Skeletal muscle tissue (tissue), 4 donors: Measurements from ENCODE around the gene PTP4A2. TPM values are rescaled to one million over a fixed set of nuclear protein-coding genes. Genes with fewer than 3 reads are reported as not detected.

Experiments
- H3K27ac ChIP-seq: one replicate; pipeline ENCODE4 v1.7.0; 2013; ENCODE audit warnings: mild to moderate bottlenecking, low read depth, low read length, inconsistent platforms
- H3K27me3 ChIP-seq, 3 donors: one replicate each; pipeline ENCODE4 v1.7.0; 2013; ENCODE audit warnings: low read length in 3 of 3; ENCODE audit not compliant: control insufficient read depth in 3 of 3, insufficient read depth in 3 of 3
- H3K36me3 ChIP-seq, 3 donors: one replicate each; pipeline ENCODE4 v1.7.0; 2013; ENCODE audit warnings: low read length in 3 of 3; ENCODE audit not compliant: control insufficient read depth in 3 of 3, insufficient read depth in 3 of 3
- H3K4me1 ChIP-seq, 3 donors: one replicate each; pipeline ENCODE4 v1.7.0; 2013; ENCODE audit warnings: low read length in 3 of 3, mild to moderate bottlenecking in 3 of 3; ENCODE audit not compliant: control insufficient read depth in 3 of 3, insufficient read depth in 3 of 3
- H3K4me3 ChIP-seq, 3 donors: one replicate each; pipeline ENCODE4 v1.7.0; 2013; ENCODE audit warnings: low read length in 3 of 3
- H3K9ac ChIP-seq, 3 donors: one replicate each; pipeline ENCODE4 v1.7.0; 2013; ENCODE audit warnings: low read length in 3 of 3, mild to moderate bottlenecking in 3 of 3, moderate library complexity in 2 of 3, low read depth in 1 of 3
- H3K9me3 ChIP-seq, 3 donors: one replicate each; pipeline ENCODE4 v1.7.0; 2013; ENCODE audit warnings: low read length in 3 of 3; ENCODE audit not compliant: control insufficient read depth in 3 of 3
- total RNA-seq: library from RNA; depleted of rRNA; stranded (reverse); fragments of >200 nt; gene quantifications from one replicate; pipeline ENCODE4 v1.2.3, GENCODE V29; 2014
- donor health status: Osteomylitis.

PTP4A2 gene
- total RNA-seq, 1 donor from 2014 or later = 457 TPM

DNA sequence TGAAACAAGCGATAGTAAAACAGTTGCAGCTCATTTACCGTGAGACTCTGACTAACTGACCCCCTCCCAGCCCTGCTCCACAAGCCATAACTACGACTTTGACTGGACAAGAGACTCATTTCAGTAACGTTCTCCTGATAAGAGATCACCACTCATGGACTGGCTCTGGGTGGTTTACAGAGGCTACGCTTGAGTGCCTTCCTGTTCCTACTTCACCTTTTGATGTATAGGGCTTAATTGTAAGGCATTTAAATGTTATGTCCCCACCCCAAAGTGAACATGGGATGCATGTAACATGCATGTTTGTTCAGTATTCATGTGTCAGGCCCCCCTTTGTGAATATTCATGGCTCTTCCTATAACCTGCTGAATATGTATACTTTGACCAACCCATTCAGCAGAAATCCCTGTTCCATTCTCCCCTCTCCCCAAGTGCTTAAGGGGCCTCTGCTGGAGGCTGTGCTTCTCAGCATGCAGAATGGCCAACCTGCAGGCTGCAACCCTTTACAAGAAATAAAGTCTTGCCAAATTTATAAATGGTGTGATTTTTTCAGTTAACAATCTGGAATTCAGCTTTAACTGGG is 71.6 kb downstream of the PTP4A2 start:
- H3K27me3 ChIP-seq = no peaks in the 10 kb centered on the region
- no peaks in the 10 kb centered on the region for H3K4me1 ChIP-seq
- H3K36me3 ChIP-seq = no peaks in the 10 kb centered on the region
- no peaks in the 10 kb centered on the region for H3K9me3 ChIP-seq
- H3K27ac ChIP-seq = no peak overlapping the region
- no peak overlapping the region for H3K9ac ChIP-seq
- no peak overlapping the region for H3K4me3 ChIP-seq

DNA sequence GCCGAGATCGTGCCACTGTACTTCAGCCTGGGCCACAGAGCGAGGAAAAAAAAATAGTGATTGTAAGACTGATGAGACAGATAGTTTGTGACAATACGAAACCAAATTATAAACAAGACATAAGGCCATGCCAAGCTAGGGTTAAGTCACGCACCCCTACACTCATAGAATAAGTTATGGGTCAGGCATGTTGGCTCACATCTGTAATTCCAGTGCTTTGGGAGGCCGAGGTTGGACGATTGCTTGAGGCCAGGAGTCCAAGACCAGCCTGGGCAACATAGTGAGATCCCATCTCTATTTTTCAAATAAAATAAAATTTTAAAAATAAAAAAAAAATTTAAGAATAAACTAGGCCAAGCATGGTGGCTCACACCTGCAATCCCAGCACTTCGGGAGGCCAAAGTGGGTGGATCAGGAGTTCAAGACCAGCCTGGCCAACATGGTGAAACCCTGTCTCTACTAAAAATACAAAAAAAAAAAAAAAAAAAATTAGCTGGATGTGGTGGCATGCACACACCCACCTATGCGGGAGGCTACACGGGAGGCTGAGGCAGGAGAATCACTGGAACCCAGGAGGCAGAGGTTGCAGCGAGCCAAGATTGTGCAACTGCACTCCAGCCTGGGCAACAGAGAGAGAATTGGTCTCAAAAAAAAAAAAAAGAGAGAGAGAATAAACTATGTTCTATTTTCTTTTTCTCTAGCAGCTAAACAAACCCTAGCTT is 72.3 kb downstream of the PTP4A2 start:
- H3K9me3 ChIP-seq = no peaks in the 10 kb centered on the region

DNA sequence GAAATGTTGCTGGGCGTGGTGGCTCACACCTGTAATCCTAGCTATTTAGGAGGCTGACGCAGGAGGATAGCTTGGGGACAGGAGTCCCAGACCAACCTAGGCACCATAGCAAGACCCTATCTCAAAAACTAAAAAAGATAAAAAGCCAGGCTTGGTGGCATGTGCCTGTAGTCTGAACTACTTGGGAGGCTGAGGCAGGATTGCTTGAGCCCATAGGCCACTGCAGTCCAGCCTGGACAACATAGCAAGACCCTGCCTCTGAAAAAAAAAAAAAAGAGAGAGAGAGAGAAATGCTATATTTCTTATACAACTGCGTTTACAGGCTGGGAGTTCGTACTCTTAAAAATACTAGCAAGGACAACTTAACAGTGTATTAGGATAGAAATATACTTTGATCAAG is 76.1 kb downstream of the PTP4A2 start:
- Histone ChIP-seq H3K4me3 (no peak overlapping the region), H3K27me3 (no peaks in the 10 kb centered on the region), H3K36me3 (no peaks in the 10 kb centered on the region), H3K27ac (no peak overlapping the region), H3K9me3 (no peaks in the 10 kb centered on the region), H3K4me1 (no peaks in the 10 kb centered on the region), H3K9ac (no peak overlapping the region)

More for the DNA sequence above, 72.3 kb downstream of the PTP4A2 start:
- Histone ChIP-seq H3K27me3 (no peaks in the 10 kb centered on the region), H3K4me1 (no peaks in the 10 kb centered on the region), H3K27ac (no peak overlapping the region), H3K4me3 (no peak overlapping the region), H3K36me3 (no peaks in the 10 kb centered on the region), H3K9ac (no peak overlapping the region)

GRCh38 chr1:31861346-31861745 is 76.8 kb downstream of the PTP4A2 start:
- no peak overlapping the region for H3K9ac ChIP-seq
- no peaks in the 10 kb centered on the region for H3K4me1 ChIP-seq
- H3K27me3 ChIP-seq = no peaks in the 10 kb centered on the region
- H3K9me3 ChIP-seq = no peaks in the 10 kb centered on the region
- H3K36me3 ChIP-seq = no peaks in the 10 kb centered on the region
- H3K4me3 ChIP-seq = no peak overlapping the region
- no peak overlapping the region for H3K27ac ChIP-seq

GRCh38 chr1:31860581-31860980 is 77.6 kb downstream of the PTP4A2 start:
- Histone ChIP-seq H3K4me1 (no peaks in the 10 kb centered on the region), H3K9ac (no peak overlapping the region), H3K27me3 (no peaks in the 10 kb centered on the region), H3K4me3 (no peak overlapping the region), H3K27ac (no peak overlapping the region), H3K36me3 (no peaks in the 10 kb centered on the region), H3K9me3 (no peaks in the 10 kb centered on the region)

- no peak overlapping the region for H3K4me3 ChIP-seq
- no peaks in the 10 kb centered on the region for H3K9me3 ChIP-seq
- no peaks in the 10 kb centered on the region for H3K36me3 ChIP-seq
- no peak overlapping the region for H3K27ac ChIP-seq
- H3K27me3 ChIP-seq = no peaks in the 10 kb centered on the region
- no peaks in the 10 kb centered on the region for H3K4me1 ChIP-seq
- H3K9ac ChIP-seq = no peak overlapping the region
These were observed 78.4 kb downstream of the PTP4A2 start for GRCh38 chr1:31859719-31860118.

- H3K9me3 ChIP-seq = no peaks in the 10 kb centered on the region
- no peak overlapping the region for H3K27ac ChIP-seq
- H3K27me3 ChIP-seq = no peaks in the 10 kb centered on the region
These were observed 79.1 kb downstream of the PTP4A2 start for GRCh38 chr1:31859044-31859443.

DNA sequence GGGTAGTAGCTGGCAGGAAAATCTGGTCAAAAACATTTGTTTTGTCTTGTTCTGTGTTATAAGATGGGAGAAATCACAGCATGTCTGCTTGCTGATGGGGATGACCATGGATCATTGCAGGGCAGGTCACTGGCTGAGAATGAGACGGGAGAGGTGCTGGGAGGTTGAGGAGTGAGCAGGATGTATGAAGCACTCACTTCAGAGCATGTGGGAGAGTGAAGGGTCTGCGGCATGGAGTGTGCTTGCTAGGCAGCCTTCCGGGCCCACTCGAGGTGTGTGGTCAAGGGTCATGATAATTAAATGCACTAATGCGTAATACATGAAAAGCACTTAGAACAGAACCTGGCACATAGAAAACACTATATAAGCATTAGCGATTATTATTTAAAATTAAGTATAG is 80.3 kb downstream of the PTP4A2 start:
- H3K4me3 ChIP-seq = no peak overlapping the region
- no peaks in the 10 kb centered on the region for H3K36me3 ChIP-seq
- H3K4me1 ChIP-seq = no peaks in the 10 kb centered on the region
- no peak overlapping the region for H3K9ac ChIP-seq
- H3K27ac ChIP-seq = no peak overlapping the region
- no peaks in the 10 kb centered on the region for H3K9me3 ChIP-seq
- no peaks in the 10 kb centered on the region for H3K27me3 ChIP-seq

More at GRCh38 chr1:31859044-31859443, 79.1 kb downstream of the PTP4A2 start:
- no peak overlapping the region for H3K9ac ChIP-seq
- H3K4me1 ChIP-seq = no peaks in the 10 kb centered on the region
- H3K36me3 ChIP-seq = no peaks in the 10 kb centered on the region
- no peak overlapping the region for H3K4me3 ChIP-seq

Other genes with a start within 250 kb of the PTP4A2 start
- 91.9 TPM for gene COL16A1, start 234.4 kb downstream of the PTP4A2 start, total RNA-seq
- gene ADGRB2, start 174.0 kb downstream of the PTP4A2 start, total RNA-seq = 6.3 TPM
- not detected for gene SPOCD1, start 122.3 kb downstream of the PTP4A2 start, total RNA-seq
- gene KHDRBS1, start 75.5 kb upstream of the PTP4A2 start, total RNA-seq = 48.5 TPM
- gene TMEM39B, start 134.6 kb upstream of the PTP4A2 start, total RNA-seq = 3.7 TPM
- 17.7 TPM for gene KPNA6, start 169.7 kb upstream of the PTP4A2 start, total RNA-seq
- gene TXLNA, start 241.3 kb upstream of the PTP4A2 start, total RNA-seq = 30.8 TPM